HCT116 (cell line): ENCODE measurements around the gene MCM9. TPM values are rescaled to one million over a fixed set of nuclear protein-coding genes. Genes with fewer than 3 reads are reported as not detected.

Source experiments
- ATAC-seq: fragments of 200-7000 bp; cut with Tn5 transposase; 2 replicates; pipeline ENCODE4 v1.9.1; 2020; ENCODE audit warnings: mild to moderate bottlenecking, moderate library complexity
- BruUV-seq: library from RNA; stranded (reverse); fragments of 400-500 nt; replicated peaks from 2 replicates; lab custom pipeline; 2021; lab: Mats Ljungman, UMichigan
- CTCF ChIA-PET: fragments of 300-600 bp; sonication (Branson Sonifier 250); formaldehyde crosslinking; loops from one replicate; lab custom pipeline; 2021; ENCODE audit warnings: antibody characterized with exemption; lab: Charles Lee
- POLR2A ChIA-PET: fragments of 300-600, 350-600 bp; sonication (Branson Sonifier 250); formaldehyde crosslinking; loops from one replicate; lab custom pipeline; 2021; ENCODE audit warnings: antibody characterized with exemption; lab: Charles Lee
- RAD21 ChIA-PET, 2 experiments: fragments of 300-600 bp; sonication (Branson Sonifier 250); formaldehyde crosslinking; loops; one replicate each; lab custom pipeline; 2023; ENCODE audit warnings: low total read pairs in 2 of 2; ENCODE audit not compliant: uncharacterized antibody in 2 of 2, unreplicated experiment in 2 of 2, low non-redundant PET in 1 of 2; lab: Charles Lee
- DNase-seq: peaks from one replicate; pipeline ENCODE4 v3.0.0-alpha.2; 2010; ENCODE audit warnings: low read depth, low spot score
- H2AFZ ChIP-seq: fragments of 200-600 bp; shearing (Covaris generic), sonication (generic); 2 replicates; pipeline ENCODE4 v1.6.1; 2017; ENCODE audit warnings: low read depth, mixed run types, mixed read lengths, antibody characterized with exemption, low read length; ENCODE audit not compliant: poor library complexity, severe bottlenecking
- H3K27ac ChIP-seq: 2 replicates; pipeline ENCODE4 v1.5.1; 2012; ENCODE audit warnings: low read depth, low read length
- H3K27me3 ChIP-seq: fragments of 200-600 bp; sonication (generic); 2 replicates; pipeline ENCODE4 v1.6.1; 2016; ENCODE audit warnings: mixed run types, low read length, mixed read lengths; ENCODE audit not compliant: insufficient read depth
- H3K36me3 ChIP-seq, 2 experiments: fragments of 200-500 bp in 1 of 2; fragments of 200-600 bp in 1 of 2; sonication (Bioruptor generic) in 1 of 2; sonication (generic) in 1 of 2; 2 replicates each; pipeline versions ENCODE4 v1.5.1 to v1.6.1; 2014 to 2016; ENCODE audit warnings: low read length in 2 of 2, inconsistent platforms in 1 of 2, mixed read lengths in 1 of 2, mixed run types in 1 of 2; ENCODE audit not compliant: insufficient read depth in 2 of 2, control insufficient read depth in 1 of 2
- H3K4me1 ChIP-seq, 2 experiments: fragments of 200-600 bp in 1 of 2; sonication (generic) in 1 of 2; 2 replicates each; pipeline versions ENCODE4 v1.5.1 to v1.6.1; 2012 to 2017; ENCODE audit warnings: low read length in 2 of 2, inconsistent platforms in 1 of 2, mild to moderate bottlenecking in 1 of 2, mixed read lengths in 1 of 2, mixed run types in 1 of 2, moderate library complexity in 1 of 2; ENCODE audit not compliant: insufficient read depth in 2 of 2, control insufficient read depth in 1 of 2
- H3K4me2 ChIP-seq: fragments of 200-600 bp; sonication (generic); 2 replicates; pipeline ENCODE4 v1.6.1; 2017; ENCODE audit warnings: mixed run types, low read length, mixed read lengths
- H3K4me3 ChIP-seq, 2 experiments: fragments of 200-600 bp in 1 of 2; sonication (generic) in 1 of 2; replicated peaks in 1 of 2; 2 replicates each; pipeline ENCODE4 v1.5.1; 2011 to 2016; ENCODE audit warnings: low read length in 2 of 2, control low read depth in 1 of 2, low read depth in 1 of 2, mild to moderate bottlenecking in 1 of 2, mixed read lengths in 1 of 2, mixed run types in 1 of 2
- H3K79me2 ChIP-seq: fragments of 200-600 bp; sonication (generic); 2 replicates; pipeline ENCODE4 v1.6.1; 2017; ENCODE audit warnings: mild to moderate bottlenecking, mixed run types, low read length, moderate library complexity, mixed read lengths; ENCODE audit not compliant: insufficient read depth
- H3K9ac ChIP-seq: fragments of 200-600 bp; sonication (generic); 2 replicates; pipeline ENCODE4 v1.6.1; 2016; ENCODE audit warnings: low read length, mixed read lengths
- H3K9me2 ChIP-seq: fragments of 200-600 bp; sonication (generic), shearing (Covaris generic); 2 replicates; pipeline ENCODE4 v1.6.1; 2017; ENCODE audit warnings: mixed run types, mild to moderate bottlenecking, moderate library complexity; ENCODE audit not compliant: insufficient read depth
- H3K9me3 ChIP-seq, 2 experiments: fragments of 200-500 bp in 1 of 2; fragments of 200-600 bp in 1 of 2; sonication (Bioruptor generic) in 1 of 2; sonication (generic) in 1 of 2; 2 replicates each; pipeline ENCODE4 v1.6.1; 2014 to 2017; ENCODE audit warnings: low read length in 2 of 2, mixed read lengths in 2 of 2, inconsistent platforms in 1 of 2, low read depth in 1 of 2, mild to moderate bottlenecking in 1 of 2, mixed run types in 1 of 2, moderate library complexity in 1 of 2; ENCODE audit not compliant: control insufficient read depth in 1 of 2, insufficient read depth in 1 of 2
- H4K20me1 ChIP-seq: fragments of 200-600 bp; sonication (generic), shearing (Covaris generic); 2 replicates; pipeline ENCODE4 v1.6.1; 2017; ENCODE audit warnings: mixed run types, mild to moderate bottlenecking, moderate library complexity; ENCODE audit not compliant: insufficient read depth
- EGR1 ChIP-seq: IDR thresholded peaks from 2 replicates; pipeline ENCODE4 v1.6.1; 2012; ENCODE audit warnings: low read depth
- ELF1 ChIP-seq: IDR thresholded peaks from 2 replicates; pipeline ENCODE4 v1.6.1; 2012; ENCODE audit warnings: low read depth, borderline replicate concordance
- EZH2 ChIP-seq: fragments of 200-600 bp; sonication (generic); IDR thresholded peaks from 2 replicates; pipeline ENCODE4 v1.6.1; 2017; ENCODE audit warnings: antibody characterized with exemption, mixed run types
- EZH2phosphoT487 ChIP-seq: fragments of 200-600 bp; IDR thresholded peaks from 2 replicates; pipeline ENCODE4 v1.6.1; 2018; ENCODE audit warnings: antibody characterized with exemption, borderline replicate concordance
- JUND ChIP-seq: IDR thresholded peaks from 2 replicates; pipeline ENCODE4 v1.6.1; 2012
- POLR2A ChIP-seq: IDR thresholded peaks from 2 replicates; pipeline ENCODE4 v1.7.0; 2011; ENCODE audit warnings: borderline replicate concordance; ENCODE audit not compliant: insufficient read depth, insufficient read length; ENCODE audit errors: extremely low read depth
- POLR2AphosphoS5 ChIP-seq: IDR thresholded peaks from 2 replicates; pipeline ENCODE4 v1.6.1; 2011; ENCODE audit warnings: mild to moderate bottlenecking, low read depth, low read length, moderate library complexity
- SIN3A ChIP-seq: IDR thresholded peaks from 2 replicates; pipeline ENCODE4 v1.6.1; 2012; ENCODE audit warnings: low read depth
- SP1 ChIP-seq: IDR thresholded peaks from 2 replicates; pipeline ENCODE4 v1.6.1; 2012; ENCODE audit warnings: low read depth
- SRF ChIP-seq: IDR thresholded peaks from 2 replicates; pipeline ENCODE4 v1.6.1; 2012; ENCODE audit warnings: low read depth
- TCF7L2 ChIP-seq: IDR thresholded peaks from 2 replicates; pipeline ENCODE4 v1.7.0; 2011; ENCODE audit warnings: borderline replicate concordance, inconsistent platforms; ENCODE audit not compliant: insufficient read depth, insufficient read length; ENCODE audit errors: extremely low read depth
- ZNF274 ChIP-seq: fragments of 200-500 bp; sonication (Bioruptor generic); IDR thresholded peaks from 2 replicates; pipeline ENCODE4 v1.6.1; 2014; ENCODE audit warnings: mild to moderate bottlenecking, low read depth, low read length, inconsistent platforms
- intact Hi-C: fragments of 100-400 bp; cut with micrococcal nuclease; formaldehyde crosslinking; loops from 2 replicates; pipeline ENCODE4 v1.10.0; 2022
- total RNA-seq: library from RNA; stranded (reverse); gene quantifications from one replicate; pipeline ENCODE4 v1.2.1, GENCODE V29; 2021; ENCODE audit not compliant: unreplicated experiment
- TF ChIP-seq, protein P1 (sequence below): IDR thresholded peaks from 2 replicates; pipeline ENCODE4 v1.6.1; 2012; ENCODE audit warnings: low read depth
- TF ChIP-seq, protein P2 (sequence below): IDR thresholded peaks from 2 replicates; pipeline ENCODE4 v1.6.1; 2012

Gene MCM9
- total RNA-seq, 1 experiment from 2014 or later, result 13.6 TPM

DNA sequence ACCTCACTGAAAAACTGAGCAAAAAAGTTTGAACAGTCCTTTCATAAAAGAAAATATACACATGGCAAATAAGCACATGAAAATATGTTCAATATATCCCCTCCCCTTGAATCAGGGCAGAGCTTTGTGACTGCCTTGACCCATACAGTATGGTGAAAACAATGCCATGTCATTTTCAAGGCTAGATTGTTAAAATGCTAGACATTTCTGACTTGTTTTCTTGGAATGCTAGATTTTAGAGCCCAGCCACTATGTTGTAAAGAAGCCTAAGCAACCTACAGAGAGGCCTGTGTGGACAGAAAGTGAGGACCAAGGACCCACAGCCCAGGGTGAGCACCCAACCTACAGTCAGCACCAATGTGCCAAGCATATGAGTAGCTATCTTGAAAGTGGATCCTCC is 58.1 kb downstream of the MCM9 start:
- RAD21 ChIA-PET, result no interaction called here
- no peak overlapping the region for H3K4me2 ChIP-seq

More for the DNA sequence above, 58.1 kb downstream of the MCM9 start:
- ChIA-PET POLR2A (no interaction called here), CTCF (no interaction called here)
- H3K9ac ChIP-seq, result no peak overlapping the region
- H3K4me1 ChIP-seq, result peaks cover 0 to under 1% of the 10 kb centered on the region in 2 experiments; a peak in 1 of 4 replicates
- intact Hi-C loops, result no loop called here
- H3K79me2 ChIP-seq, result no peaks in the 10 kb centered on the region; the same call in 1 of the 2 replicates
- no peaks in the 10 kb centered on the region for H3K9me3 ChIP-seq
- no peak overlapping the region for H3K4me3 ChIP-seq
- H3K27ac ChIP-seq, result no peak overlapping the region
- H3K36me3 ChIP-seq, result no peaks in the 10 kb centered on the region
- ATAC-seq, result no peak
- TF ChIP-seq POLR2A, result no peak
- TF ChIP-seq SIN3A, result no peak
- TF ChIP-seq JUND, result no peak
- TF ChIP-seq SRF, result no peak
- TF ChIP-seq, protein P1, sequence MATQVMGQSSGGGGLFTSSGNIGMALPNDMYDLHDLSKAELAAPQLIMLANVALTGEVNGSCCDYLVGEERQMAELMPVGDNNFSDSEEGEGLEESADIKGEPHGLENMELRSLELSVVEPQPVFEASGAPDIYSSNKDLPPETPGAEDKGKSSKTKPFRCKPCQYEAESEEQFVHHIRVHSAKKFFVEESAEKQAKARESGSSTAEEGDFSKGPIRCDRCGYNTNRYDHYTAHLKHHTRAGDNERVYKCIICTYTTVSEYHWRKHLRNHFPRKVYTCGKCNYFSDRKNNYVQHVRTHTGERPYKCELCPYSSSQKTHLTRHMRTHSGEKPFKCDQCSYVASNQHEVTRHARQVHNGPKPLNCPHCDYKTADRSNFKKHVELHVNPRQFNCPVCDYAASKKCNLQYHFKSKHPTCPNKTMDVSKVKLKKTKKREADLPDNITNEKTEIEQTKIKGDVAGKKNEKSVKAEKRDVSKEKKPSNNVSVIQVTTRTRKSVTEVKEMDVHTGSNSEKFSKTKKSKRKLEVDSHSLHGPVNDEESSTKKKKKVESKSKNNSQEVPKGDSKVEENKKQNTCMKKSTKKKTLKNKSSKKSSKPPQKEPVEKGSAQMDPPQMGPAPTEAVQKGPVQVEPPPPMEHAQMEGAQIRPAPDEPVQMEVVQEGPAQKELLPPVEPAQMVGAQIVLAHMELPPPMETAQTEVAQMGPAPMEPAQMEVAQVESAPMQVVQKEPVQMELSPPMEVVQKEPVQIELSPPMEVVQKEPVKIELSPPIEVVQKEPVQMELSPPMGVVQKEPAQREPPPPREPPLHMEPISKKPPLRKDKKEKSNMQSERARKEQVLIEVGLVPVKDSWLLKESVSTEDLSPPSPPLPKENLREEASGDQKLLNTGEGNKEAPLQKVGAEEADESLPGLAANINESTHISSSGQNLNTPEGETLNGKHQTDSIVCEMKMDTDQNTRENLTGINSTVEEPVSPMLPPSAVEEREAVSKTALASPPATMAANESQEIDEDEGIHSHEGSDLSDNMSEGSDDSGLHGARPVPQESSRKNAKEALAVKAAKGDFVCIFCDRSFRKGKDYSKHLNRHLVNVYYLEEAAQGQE, result no peak
- TF ChIP-seq, protein P2, sequence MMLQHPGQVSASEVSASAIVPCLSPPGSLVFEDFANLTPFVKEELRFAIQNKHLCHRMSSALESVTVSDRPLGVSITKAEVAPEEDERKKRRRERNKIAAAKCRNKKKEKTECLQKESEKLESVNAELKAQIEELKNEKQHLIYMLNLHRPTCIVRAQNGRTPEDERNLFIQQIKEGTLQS, result no peak
- no peak for TF ChIP-seq EZH2phosphoT487
- no peak for TF ChIP-seq ELF1
- no peak for TF ChIP-seq TCF7L2
- TF ChIP-seq ZNF274, result no peak
- TF ChIP-seq EZH2, result no peak
- no peak for TF ChIP-seq SP1
- no peak for TF ChIP-seq POLR2AphosphoS5
- TF ChIP-seq EGR1, result no peak
- BruUV-seq, result no TSS peak
- H3K27me3 ChIP-seq, result no peaks in the 10 kb centered on the region
- H2AFZ ChIP-seq, result no peak overlapping the region
- no peaks in the 10 kb centered on the region for H3K9me2 ChIP-seq
- H4K20me1 ChIP-seq, result no peaks in the 10 kb centered on the region
- no peak for DNase-seq
